Measurements from ENCODE around the gene RHEB. TPM values are rescaled to one million over a fixed set of nuclear protein-coding genes. Genes with fewer than 3 reads are reported as not detected.

The RHEB gene
- polyA plus RNA-seq, 3 donors, result 45.6 to 103 (median 94.7) TPM

DNA sequence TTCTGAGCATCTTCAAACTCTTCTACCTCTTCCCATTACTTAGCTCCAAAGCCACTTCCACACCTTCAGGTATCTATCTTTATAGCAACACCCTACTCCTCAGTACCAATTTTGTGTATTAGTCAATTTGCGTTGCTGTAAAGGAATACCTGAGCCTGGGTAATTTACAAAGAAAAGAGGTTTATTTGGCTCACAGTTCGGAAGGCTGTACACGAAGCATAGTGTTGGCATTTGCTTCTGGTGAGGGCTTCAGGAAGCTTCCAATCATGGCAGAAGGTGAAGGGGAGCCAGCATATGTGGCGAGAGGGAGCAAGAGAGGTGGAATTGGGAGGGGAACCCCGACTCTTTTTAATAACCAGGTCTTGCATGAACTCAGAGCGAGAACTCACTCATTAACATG is 62.2 kb downstream of the RHEB start:
- 95 to 99% (median 97%) methylated on average over 6 of the region's 6 CpGs for WGBS, 3 donors
- no peak overlapping the region for H3K27ac ChIP-seq (ENCODE audit: low read depth, low read length)

DNA sequence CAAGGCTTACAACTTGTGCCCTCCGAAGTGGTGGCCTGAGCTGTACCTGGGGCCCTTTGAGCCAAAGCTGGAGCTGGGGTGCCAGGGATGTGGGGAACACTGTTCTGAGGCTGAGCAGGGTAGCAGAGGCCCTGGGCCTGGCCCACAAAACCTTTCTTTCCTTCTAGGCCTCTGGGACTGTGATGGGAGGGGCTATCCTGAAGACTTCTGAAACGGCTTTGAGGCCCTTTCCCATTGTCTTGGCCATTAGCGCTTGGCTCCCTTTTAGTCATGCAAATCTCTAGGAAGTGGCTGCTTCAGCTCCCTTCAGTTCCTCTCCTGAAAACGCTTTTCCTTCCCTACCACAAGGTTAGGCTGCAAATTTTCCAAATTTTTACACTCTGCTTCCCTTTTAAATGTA is 62.9 kb downstream of the RHEB start:
- WGBS, 3 donors, result 68 to 89% (median 74%) methylated on average over 4 of the region's 4 CpGs
- H3K27ac ChIP-seq (ENCODE audit: low read depth, low read length), result no peak overlapping the region

DNA sequence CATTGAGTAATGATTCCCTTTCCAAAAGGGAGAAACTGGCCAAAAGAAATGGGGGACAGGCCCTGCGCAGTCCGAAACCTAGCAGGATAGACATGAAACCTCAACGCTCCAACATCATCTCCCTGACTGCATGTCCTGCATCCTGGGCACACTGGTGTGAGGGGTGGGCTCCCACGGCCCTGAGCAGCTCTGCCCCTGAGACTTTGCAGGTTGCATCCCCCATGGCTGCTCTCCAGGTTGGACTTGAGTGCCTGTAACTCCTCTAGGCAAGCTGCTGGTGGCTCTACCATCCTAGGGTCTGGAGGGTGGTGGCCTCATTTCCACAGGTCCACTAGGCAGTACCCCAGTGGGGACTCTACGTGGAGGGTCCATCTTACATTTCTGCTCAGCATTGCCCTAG is 63.4 kb downstream of the RHEB start:
- no peak overlapping the region for H3K27ac ChIP-seq (ENCODE audit: low read depth, low read length)
- WGBS, 3 donors, result 95 to 100% (median 98%) methylated on average over 5 of the region's 5 CpGs

DNA sequence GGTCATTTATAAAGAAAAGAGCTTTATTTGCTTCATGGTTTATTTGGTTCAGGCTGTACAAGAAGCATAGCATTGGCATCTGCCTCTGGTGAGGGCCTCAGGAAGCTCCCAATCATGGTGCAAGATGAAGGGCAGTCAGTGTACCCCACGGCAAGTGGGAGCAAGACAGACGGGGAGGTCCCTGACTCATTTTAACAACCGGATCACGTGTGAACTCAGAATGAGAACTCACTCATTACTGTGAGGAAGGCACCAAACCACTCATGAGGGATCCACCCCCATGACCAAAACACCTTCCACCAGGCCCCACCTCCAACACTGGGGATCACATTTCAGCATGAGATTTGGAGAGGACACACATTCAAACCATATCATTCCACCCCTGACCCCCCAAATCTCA is 64.0 kb downstream of the RHEB start:
- 83 to 90% (median 87%) methylated on average over 4 of the region's 4 CpGs for WGBS, 3 donors
- H3K27ac ChIP-seq (ENCODE audit: low read depth, low read length), result no peak overlapping the region

DNA sequence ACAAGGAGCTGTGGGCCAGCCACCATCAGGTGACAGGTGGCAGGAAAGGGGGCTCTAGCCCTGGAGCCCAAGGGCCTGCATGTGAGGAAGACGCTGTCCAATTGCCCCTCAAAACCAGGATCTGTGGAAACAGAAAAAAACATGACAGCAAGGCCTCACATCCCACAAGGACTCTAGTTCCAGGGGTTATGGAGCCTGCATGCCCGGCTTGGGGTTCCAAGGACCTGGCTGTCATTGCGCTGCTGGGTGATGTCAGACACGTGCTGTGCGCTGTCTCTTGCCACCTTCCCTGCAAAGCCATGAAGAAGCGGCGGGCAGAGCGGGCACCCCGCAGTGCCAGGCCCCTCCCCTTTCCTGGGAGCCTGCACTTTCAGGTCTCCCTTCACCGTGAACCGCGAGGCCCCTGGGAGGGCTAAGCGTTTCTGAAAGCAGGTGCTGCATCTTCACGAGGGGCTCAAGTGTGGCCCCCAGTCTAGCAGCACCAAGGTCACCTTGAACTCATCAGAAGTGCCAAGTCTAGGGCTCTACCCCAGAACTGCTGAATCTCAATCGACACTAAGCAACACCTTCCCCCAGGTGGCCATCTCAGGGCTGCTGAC is 64.7 kb downstream of the RHEB start:
- H3K27ac ChIP-seq (ENCODE audit: low read depth, low read length), result no peak overlapping the region
- WGBS, 3 donors, result 91 to 95% (median 94%) methylated on average over 15 of the region's 15 CpGs

DNA sequence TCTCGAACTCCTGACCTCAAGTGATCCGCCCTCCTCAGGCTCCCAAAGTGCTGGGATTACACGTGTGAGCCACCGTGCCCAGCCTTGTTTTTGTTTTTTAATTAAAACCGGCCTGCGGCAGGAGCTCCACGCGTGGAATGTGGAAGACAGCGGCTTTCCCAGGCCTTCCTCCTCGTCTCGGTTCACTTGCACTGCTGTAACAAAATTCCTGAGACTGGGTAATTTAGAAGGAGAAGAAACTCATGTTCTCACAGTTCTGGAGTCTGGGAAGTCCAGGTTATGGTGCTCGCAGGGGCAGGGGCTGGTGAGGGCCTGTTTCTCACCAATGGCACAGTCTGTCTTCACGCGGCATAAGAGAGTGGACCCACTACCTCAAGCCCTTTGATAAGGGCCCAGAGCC is 65.4 kb downstream of the RHEB start:
- 91 to 93% (median 92%) methylated on average over 14 of the region's 14 CpGs for WGBS, 3 donors
- no peak overlapping the region for H3K27ac ChIP-seq (ENCODE audit: low read depth, low read length)

DNA sequence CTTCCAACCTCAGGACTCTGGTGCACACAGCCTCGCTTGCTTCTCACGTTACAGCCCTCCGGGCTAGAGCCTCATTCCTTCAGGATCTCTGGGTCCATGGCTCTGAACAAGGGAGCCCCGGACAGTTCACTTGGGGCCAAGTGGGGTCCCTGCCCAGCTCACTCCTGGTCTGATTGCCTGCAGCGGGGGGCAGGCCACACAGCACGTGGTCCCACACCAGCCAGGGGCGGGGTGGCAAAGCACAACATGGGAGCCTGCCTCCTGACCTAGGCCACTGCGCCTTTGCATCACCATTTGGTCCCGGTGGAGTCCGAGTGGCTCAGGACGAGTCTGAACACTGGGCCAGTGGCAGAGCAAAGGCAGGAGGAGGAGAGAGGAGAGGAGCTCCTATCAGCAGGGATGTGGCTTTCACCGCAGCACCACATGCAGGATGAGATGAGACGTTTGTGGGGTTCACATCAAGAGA is 66.3 kb downstream of the RHEB start:
- 81 to 86% (median 85%) methylated on average over 13 of the region's 13 CpGs for WGBS, 3 donors
- no peak overlapping the region for H3K27ac ChIP-seq (ENCODE audit: low read depth, low read length)

DNA sequence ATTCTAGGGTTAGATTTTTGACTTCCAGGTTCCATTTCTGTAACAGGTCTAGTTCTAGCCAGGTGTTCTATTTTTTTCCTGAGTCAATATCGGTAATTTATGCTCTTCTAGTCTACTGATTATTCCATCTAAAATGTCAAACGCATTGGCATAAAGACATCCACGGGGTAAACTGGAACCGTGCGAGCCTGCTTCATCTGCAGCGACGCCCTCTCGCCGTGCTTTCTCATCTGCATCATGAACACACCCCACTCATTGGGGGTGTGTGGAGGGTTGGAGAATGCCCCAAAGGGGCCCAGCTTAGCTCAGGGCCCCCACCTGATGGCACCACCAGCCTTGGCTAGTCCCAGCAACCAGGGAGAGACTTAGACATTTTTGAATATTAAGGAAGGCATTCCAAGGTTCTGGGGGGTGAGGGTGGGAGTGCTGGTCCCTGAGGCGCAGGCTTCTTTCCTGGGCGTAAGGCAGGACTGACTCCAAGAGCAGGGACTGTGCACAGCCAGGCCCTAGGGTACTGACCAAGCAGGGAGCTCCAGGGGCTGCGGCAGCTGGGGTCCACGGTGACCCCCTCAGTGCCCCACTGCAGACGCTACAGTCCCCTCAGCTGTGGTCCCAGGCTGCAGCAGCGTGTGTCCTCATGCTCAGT is 66.9 kb downstream of the RHEB start:
- no peak overlapping the region for H3K27ac ChIP-seq (ENCODE audit: low read depth, low read length)

DNA sequence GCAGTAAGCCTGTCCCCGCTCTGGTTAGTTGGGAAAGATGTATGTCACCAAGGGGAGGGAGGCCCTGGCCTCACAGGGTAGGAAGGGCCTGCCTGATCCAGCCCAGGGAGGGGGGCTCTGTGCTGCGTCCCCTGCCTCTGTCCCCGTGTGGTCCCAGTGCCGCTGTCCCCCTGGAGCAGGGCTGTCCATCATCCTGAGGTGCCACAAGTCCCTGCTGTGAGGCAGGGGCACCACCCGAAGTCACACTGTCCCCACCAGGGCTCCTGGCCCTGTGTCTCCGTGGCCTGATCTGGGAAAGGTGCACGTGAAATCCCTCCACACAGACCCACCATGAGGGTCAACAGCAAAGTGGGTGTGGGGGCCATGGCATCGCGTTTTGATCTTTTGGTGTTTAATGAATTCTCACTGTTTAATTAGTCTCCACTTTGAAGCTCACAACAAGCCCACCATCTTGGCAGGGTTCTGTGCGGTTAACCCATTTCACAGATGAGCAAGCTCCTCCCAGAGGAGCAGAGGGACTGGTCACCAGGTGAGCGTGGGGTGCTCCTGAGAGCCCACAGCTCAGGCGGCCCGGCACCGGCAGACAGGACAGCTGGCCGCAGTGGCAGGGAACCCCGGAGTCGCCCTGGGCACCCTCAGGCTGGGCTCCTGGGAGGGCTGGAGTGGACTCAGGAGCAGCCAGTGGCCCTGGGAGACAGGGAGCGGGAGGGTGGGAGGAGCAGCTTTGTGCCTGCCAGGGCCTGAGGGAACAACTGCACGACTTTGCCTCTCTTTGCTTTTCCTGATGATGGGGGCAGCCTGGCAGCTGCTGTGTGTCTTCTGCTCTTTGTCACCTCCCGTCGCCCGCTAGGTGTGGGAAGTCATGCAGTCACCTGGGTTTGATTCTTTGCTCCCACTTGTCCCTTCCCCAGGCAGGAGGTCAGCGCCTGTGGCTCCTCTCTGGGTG is 67.8 kb downstream of the RHEB start:
- WGBS, 3 donors, result 83 to 89% (median 88%) methylated on average over 23 of the region's 23 CpGs
- H3K27ac ChIP-seq (ENCODE audit: low read depth, low read length), result no peak overlapping the region

More for the DNA sequence above, 66.9 kb downstream of the RHEB start:
- 87 to 88% (median 88%) methylated on average over 13 to 15 of the region's 15 CpGs for WGBS, 3 donors

DNA sequence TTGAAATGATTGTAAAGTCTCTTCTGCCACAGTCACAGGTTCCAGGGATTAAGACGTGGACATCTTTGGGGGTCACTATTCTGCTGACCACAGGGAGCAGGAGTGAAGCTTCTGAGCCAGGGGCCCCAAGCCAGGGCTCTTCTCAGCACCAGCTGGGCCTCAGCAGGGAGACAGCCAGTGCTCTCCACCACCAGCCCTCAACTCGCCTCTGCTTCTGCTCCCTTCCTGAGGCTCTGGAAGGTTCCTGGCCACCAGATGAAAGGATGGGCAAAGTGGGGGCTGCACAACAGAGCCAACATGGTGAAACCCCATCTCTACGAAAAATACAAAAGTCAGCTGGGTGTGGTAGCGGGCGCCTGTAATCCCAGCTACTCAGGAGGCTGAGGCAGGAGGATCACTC is 68.5 kb downstream of the RHEB start:
- H3K27ac ChIP-seq (ENCODE audit: low read depth, low read length), result no peak overlapping the region
- WGBS, 3 donors, result 85 to 88% (median 88%) methylated on average over 5 of the region's 5 CpGs

DNA sequence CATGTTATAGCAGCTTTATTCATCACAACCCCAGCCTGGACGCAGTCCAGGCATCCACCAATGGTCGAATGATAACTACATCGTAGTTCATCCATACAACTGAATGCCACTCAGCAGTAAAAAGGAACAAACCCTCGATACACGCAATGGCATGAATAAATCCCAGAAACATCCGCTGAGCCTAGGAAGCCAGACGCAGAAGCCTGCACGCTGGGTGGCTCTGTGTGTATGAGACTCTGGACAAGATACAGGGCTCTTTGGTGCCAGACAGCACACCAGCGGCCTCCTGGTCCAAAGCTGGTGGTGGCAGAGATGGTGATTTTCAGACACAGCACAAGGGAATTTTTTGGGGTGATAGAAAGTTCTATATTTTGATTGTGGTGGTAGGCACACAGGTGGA is 69.7 kb downstream of the RHEB start:
- WGBS, 3 donors, result 80 to 90% (median 90%) methylated on average over 9 of the region's 9 CpGs
- no peak overlapping the region for H3K27ac ChIP-seq (ENCODE audit: low read depth, low read length)

DNA sequence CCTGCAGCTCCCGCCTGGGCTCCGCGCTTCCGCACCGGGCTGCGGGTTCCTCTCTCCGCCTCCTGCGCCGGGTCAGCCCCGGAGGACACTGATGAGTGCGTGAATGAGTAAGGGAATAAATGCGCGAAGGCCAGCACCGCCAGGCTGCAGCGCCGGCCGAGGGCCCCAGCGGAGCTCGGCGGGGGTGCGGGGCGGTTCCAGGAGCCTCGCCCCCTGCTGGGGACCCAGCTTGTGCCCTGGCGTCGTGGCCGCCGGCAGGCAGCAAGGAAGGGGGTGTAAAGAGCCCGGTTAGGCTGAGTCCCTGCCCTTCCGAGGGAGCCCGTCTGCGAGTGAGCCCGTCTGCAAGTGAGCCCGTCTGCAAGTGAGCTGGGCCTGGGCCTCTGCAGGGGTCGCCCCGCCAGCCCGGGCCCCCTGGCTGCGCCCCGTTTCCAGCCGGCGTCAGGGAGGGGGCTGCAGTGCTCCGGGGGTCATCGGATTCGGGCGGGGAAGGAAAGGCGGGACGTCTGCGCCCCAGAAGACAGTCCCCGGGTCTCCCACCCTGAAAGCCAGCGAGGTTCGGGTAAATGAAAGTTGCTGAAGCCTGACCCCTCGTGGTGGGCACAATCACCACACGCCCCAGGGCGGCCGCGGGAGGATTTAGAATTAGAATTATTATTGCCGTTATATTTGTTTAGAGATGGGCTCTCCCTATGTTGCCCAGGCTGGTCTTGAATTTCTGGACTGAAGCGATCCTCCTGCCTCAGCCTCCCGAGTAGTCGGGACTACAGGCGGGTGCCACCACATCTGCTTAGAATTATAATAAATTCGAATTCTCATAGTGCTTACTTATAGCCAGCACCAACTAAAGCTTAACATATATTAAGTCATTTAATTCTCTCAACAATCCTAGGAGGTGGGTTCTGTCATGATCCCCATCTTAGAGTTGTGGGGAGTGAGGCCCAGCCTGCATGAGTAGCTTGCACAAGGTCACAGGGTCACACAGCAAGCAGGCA is 71.1 kb downstream of the RHEB start:
- H3K27ac ChIP-seq (ENCODE audit: low read depth, low read length), result no peak overlapping the region
- WGBS, 3 donors, result 3 to 6% (median 4%) methylated on average over 59 to 61 of the region's 61 CpGs

DNA sequence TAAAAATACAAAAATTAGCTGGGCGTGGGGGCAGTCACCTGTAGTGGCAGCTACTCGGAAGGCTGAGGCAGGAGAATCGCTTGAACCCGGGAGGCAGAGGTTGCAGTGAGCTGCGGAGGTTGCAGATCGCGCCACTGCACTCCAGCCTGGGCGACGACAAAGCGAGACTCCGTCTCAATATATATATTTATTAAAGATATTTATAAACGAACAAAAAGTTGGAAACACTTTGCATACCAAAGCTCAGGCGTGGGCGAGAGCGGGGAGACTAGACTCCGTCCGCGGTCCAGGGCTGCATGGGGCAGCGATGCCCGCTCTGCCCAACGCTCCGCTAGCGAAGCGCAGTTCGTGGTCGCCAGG is 71.8 kb downstream of the RHEB start:
- WGBS, 3 donors, result 54 to 63% (median 60%) methylated on average over 26 of the region's 26 CpGs

DNA sequence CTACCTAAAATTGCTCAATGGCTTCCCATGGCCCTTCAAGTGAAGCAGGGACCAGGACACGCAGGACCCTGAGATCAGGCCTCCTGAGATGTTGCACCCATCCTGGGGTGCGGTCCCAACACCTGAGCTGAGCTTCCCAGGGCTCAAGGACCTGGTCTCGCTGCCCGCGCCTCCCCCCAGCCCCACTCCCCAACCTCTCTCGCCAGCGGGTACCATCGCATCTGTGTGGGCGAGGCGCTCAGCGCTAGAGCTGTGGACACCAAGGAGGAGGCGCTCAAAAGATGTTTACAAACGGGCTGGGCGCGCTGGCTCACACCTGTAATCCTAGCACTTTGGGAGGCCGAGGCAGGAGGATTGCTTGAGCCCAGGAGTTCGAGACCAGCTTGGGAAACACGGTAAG is 72.4 kb downstream of the RHEB start:
- WGBS, 3 donors, result 95 to 98% (median 98%) methylated on average over 18 of the region's 18 CpGs
- no peak overlapping the region for H3K27ac ChIP-seq (ENCODE audit: low read depth, low read length)

More for the DNA sequence above, 71.8 kb downstream of the RHEB start:
- no peak overlapping the region for H3K27ac ChIP-seq (ENCODE audit: low read depth, low read length)

DNA sequence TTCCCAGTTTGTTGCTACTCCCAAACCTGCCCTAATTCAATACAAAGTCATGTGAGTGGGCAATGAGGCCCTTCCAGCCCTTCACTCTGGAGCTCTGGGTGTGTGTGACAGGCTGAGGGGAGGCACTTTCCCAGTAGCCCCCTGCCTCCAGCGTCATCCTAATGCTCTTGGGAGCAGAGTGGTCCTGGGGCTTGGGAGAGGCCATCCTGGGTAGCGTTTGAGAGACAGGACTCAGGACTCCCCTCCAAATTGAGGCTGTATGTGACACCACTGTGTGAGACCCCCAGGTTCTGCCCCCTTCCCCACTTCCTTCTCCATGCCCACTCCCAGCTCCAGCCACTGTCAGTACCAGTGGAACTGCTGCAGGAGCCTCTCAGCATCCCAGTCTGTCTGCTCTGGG is 73.3 kb downstream of the RHEB start:
- no peak overlapping the region for H3K27ac ChIP-seq (ENCODE audit: low read depth, low read length)
- WGBS, 3 donors, result 87 to 95% (median 91%) methylated on average over 2 of the region's 2 CpGs

DNA sequence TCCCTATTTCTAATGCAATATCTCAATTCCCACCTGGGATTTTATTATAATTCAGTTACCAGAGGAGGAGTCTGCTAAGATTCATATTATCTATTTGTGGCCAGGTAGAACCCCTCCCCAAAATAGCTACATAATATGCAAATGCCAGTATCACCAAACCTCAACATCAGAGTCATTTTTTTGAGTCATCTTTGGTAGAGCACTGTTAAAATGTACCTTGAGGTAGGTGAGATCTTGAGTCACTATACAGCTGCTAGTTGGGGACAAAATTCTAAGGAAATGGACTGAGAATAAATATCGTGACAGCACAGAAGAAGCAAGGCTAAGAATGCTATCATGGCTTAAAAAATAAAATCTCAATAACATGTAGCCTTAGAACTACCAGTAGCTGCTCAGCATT is 75.1 kb downstream of the RHEB start:
- 82 to 97% (median 96%) methylated on average over 1 of the region's 1 CpG for WGBS, 3 donors
- H3K27ac ChIP-seq (ENCODE audit: low read depth, low read length), result no peak overlapping the region

DNA sequence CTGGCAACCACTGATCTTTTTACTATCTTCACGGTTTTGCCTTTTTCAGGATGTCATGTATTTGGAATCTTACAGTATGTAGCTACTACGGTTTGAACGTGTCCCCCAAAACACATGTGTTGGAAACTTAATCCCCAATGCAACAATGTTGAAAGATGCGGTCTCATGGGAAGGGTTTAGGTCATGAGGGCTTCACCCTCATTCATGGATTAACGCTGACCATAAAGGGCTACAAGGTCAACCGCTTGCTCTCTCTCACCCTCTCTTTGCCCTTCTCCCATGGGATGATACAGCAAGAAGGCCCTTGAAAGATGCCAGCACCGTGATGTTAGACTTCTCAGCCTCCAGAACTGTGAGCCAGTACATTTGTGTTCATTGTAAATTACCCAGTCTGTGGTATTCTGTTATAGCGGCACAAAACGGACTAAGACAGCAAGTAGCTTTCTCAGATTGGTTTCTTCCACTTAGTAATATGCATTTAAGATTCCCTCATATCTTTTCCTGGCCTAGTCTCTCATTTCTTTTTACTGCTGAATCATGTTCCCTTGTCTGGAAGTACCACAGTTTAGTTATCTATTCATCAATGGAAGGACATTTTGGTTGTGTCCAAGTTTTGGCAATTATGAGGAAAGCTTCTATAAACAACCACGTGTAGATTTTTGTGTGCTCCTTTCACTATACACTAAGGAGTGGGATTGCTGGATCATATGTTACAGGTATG is 76.8 kb downstream of the RHEB start:
- WGBS, 3 donors, result 64 to 83% (median 73%) methylated on average over 10 of the region's 10 CpGs
- no peak overlapping the region for H3K27ac ChIP-seq (ENCODE audit: low read depth, low read length)
